H1 (cell line): ENCODE measurements around the gene CSN1S1.

Experiments
- BRCA1 ChIP-seq: IDR thresholded peaks from 2 replicates; pipeline ENCODE4 v1.6.1; 2012; ENCODE audit warnings: low read depth, low read length, improper control_type of control experiment
- CEBPB ChIP-seq: IDR thresholded peaks from 2 replicates; pipeline ENCODE4 v1.6.1; 2012; ENCODE audit warnings: low read depth, low read length
- EZH2 ChIP-seq: fragments of 200-600 bp; sonication (generic); IDR thresholded peaks from 2 replicates; pipeline ENCODE4 v1.7.1; 2012; ENCODE audit warnings: low read depth, mild to moderate bottlenecking, moderate library complexity, low read length, inconsistent platforms; ENCODE audit not compliant: severe bottlenecking
- FOSL1 ChIP-seq: IDR thresholded peaks from 2 replicates; pipeline ENCODE4 v1.6.1; 2011; ENCODE audit warnings: mild to moderate bottlenecking, low read depth, low read length, moderate library complexity; ENCODE audit not compliant: insufficient read depth
- JUN ChIP-seq: IDR thresholded peaks from 2 replicates; pipeline ENCODE4 v1.6.1; 2011; ENCODE audit warnings: low read depth, mild to moderate bottlenecking, improper control_type of control experiment, low read length
- YY1 ChIP-seq: IDR thresholded peaks from 2 replicates; pipeline ENCODE4 v1.6.1; 2011; ENCODE audit warnings: low read depth, mild to moderate bottlenecking, low read length
- TF ChIP-seq, protein P1 (sequence below), 3 experiments: IDR thresholded peaks; 1 replicate in 2 of 3; 2 replicates in 1 of 3; pipeline versions ENCODE4 v1.5.1 to v1.6.1; 2011; ENCODE audit warnings: low read length in 3 of 3, mild to moderate bottlenecking in 3 of 3, inconsistent platforms in 2 of 3, low read depth in 1 of 3, moderate library complexity in 1 of 3; ENCODE audit not compliant: insufficient read depth in 1 of 3; ENCODE audit errors: control extremely low read depth in 1 of 3
- TF ChIP-seq, protein P2 (sequence below): fragments of 300-600 bp; sonication (generic); IDR thresholded peaks from 2 replicates; pipeline ENCODE4 v1.7.1; 2012; ENCODE audit warnings: low read length, moderate library complexity, mild to moderate bottlenecking, inconsistent platforms; ENCODE audit not compliant: insufficient replicate concordance
- TF ChIP-seq, protein P3 (sequence below): IDR thresholded peaks from 2 replicates; pipeline ENCODE4 v1.6.1; 2012; ENCODE audit warnings: inconsistent platforms

DNA sequence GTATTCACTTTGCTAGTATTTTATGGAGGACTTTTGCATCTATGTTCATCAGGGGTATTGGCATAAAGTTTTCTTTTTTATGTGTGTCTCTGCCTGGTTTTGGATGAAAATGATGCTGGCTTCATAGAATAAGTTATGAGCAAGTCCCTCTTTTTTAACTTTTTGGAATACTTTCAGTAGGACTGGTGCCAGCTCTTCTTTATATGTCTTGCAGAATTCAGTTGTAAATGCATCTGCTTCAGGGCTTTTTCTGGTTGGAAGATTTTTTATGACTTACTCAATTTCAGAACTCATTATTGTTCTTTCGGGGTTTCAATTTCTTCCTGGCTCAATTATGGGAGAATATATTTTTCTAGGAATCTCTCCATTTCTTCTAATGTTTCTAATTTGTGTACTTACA is 43.8 kb downstream of the CSN1S1 start:
- no peak for TF ChIP-seq CEBPB
- no peak for TF ChIP-seq EZH2
- no peak for TF ChIP-seq JUN
- no peak for TF ChIP-seq BRCA1
- TF ChIP-seq, protein P1, sequence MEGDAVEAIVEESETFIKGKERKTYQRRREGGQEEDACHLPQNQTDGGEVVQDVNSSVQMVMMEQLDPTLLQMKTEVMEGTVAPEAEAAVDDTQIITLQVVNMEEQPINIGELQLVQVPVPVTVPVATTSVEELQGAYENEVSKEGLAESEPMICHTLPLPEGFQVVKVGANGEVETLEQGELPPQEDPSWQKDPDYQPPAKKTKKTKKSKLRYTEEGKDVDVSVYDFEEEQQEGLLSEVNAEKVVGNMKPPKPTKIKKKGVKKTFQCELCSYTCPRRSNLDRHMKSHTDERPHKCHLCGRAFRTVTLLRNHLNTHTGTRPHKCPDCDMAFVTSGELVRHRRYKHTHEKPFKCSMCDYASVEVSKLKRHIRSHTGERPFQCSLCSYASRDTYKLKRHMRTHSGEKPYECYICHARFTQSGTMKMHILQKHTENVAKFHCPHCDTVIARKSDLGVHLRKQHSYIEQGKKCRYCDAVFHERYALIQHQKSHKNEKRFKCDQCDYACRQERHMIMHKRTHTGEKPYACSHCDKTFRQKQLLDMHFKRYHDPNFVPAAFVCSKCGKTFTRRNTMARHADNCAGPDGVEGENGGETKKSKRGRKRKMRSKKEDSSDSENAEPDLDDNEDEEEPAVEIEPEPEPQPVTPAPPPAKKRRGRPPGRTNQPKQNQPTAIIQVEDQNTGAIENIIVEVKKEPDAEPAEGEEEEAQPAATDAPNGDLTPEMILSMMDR (IDR thresholded peaks at IDR 0.05; ENCODE audit: control extremely low read depth in 1 of 3, insufficient read depth in 1 of 3, low read depth in 1 of 3, low read length in 3 of 3) = no peak
- TF ChIP-seq, protein P2, sequence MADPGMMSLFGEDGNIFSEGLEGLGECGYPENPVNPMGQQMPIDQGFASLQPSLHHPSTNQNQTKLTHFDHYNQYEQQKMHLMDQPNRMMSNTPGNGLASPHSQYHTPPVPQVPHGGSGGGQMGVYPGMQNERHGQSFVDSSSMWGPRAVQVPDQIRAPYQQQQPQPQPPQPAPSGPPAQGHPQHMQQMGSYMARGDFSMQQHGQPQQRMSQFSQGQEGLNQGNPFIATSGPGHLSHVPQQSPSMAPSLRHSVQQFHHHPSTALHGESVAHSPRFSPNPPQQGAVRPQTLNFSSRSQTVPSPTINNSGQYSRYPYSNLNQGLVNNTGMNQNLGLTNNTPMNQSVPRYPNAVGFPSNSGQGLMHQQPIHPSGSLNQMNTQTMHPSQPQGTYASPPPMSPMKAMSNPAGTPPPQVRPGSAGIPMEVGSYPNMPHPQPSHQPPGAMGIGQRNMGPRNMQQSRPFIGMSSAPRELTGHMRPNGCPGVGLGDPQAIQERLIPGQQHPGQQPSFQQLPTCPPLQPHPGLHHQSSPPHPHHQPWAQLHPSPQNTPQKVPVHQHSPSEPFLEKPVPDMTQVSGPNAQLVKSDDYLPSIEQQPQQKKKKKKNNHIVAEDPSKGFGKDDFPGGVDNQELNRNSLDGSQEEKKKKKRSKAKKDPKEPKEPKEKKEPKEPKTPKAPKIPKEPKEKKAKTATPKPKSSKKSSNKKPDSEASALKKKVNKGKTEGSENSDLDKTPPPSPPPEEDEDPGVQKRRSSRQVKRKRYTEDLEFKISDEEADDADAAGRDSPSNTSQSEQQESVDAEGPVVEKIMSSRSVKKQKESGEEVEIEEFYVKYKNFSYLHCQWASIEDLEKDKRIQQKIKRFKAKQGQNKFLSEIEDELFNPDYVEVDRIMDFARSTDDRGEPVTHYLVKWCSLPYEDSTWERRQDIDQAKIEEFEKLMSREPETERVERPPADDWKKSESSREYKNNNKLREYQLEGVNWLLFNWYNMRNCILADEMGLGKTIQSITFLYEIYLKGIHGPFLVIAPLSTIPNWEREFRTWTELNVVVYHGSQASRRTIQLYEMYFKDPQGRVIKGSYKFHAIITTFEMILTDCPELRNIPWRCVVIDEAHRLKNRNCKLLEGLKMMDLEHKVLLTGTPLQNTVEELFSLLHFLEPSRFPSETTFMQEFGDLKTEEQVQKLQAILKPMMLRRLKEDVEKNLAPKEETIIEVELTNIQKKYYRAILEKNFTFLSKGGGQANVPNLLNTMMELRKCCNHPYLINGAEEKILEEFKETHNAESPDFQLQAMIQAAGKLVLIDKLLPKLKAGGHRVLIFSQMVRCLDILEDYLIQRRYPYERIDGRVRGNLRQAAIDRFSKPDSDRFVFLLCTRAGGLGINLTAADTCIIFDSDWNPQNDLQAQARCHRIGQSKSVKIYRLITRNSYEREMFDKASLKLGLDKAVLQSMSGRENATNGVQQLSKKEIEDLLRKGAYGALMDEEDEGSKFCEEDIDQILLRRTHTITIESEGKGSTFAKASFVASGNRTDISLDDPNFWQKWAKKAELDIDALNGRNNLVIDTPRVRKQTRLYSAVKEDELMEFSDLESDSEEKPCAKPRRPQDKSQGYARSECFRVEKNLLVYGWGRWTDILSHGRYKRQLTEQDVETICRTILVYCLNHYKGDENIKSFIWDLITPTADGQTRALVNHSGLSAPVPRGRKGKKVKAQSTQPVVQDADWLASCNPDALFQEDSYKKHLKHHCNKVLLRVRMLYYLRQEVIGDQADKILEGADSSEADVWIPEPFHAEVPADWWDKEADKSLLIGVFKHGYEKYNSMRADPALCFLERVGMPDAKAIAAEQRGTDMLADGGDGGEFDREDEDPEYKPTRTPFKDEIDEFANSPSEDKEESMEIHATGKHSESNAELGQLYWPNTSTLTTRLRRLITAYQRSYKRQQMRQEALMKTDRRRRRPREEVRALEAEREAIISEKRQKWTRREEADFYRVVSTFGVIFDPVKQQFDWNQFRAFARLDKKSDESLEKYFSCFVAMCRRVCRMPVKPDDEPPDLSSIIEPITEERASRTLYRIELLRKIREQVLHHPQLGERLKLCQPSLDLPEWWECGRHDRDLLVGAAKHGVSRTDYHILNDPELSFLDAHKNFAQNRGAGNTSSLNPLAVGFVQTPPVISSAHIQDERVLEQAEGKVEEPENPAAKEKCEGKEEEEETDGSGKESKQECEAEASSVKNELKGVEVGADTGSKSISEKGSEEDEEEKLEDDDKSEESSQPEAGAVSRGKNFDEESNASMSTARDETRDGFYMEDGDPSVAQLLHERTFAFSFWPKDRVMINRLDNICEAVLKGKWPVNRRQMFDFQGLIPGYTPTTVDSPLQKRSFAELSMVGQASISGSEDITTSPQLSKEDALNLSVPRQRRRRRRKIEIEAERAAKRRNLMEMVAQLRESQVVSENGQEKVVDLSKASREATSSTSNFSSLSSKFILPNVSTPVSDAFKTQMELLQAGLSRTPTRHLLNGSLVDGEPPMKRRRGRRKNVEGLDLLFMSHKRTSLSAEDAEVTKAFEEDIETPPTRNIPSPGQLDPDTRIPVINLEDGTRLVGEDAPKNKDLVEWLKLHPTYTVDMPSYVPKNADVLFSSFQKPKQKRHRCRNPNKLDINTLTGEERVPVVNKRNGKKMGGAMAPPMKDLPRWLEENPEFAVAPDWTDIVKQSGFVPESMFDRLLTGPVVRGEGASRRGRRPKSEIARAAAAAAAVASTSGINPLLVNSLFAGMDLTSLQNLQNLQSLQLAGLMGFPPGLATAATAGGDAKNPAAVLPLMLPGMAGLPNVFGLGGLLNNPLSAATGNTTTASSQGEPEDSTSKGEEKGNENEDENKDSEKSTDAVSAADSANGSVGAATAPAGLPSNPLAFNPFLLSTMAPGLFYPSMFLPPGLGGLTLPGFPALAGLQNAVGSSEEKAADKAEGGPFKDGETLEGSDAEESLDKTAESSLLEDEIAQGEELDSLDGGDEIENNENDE = no peak
- TF ChIP-seq YY1 = no peak
- no peak for TF ChIP-seq FOSL1
- TF ChIP-seq, protein P3, sequence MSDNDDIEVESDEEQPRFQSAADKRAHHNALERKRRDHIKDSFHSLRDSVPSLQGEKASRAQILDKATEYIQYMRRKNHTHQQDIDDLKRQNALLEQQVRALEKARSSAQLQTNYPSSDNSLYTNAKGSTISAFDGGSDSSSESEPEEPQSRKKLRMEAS = no peak
